Keratinocyte (primary cell): ENCODE data around the gene PPP1R12A. TPM values are rescaled to one million over a fixed set of nuclear protein-coding genes. Genes with fewer than 3 reads are reported as not detected.
A peak's percentile ranks its signal among the peaks of the same experiment; 100 is the strongest.

ENCODE experiments used
- DNase-seq: peaks from one replicate; pipeline ENCODE4 v3.0.0-alpha.2; 2011; ENCODE audit warnings: low read depth, missing footprints, low spot score
- FAIRE-seq: peaks from 2 replicates; lab custom pipeline; 2011; peaks lifted over from hg19 to GRCh38; lab: Jason Lieb, UNC
- H2AFZ ChIP-seq: 2 replicates; pipeline ENCODE4 v1.6.0; 2012; ENCODE audit warnings: low read length, control low read depth, inconsistent platforms; ENCODE audit not compliant: control insufficient read depth
- H3K27ac ChIP-seq: 2 replicates; pipeline ENCODE4 v1.5.1; 2011; ENCODE audit warnings: low read length; ENCODE audit not compliant: control insufficient read depth, insufficient read depth
- H3K27me3 ChIP-seq: 3 replicates; pipeline ENCODE4 v1.6.0; 2011; ENCODE audit warnings: low read length; ENCODE audit not compliant: control insufficient read depth, insufficient read depth; ENCODE audit errors: extremely low read depth
- H3K36me3 ChIP-seq, 2 experiments: 2 replicates in 1 of 2; 3 replicates in 1 of 2; pipeline ENCODE4 v1.5.1; 2011; ENCODE audit warnings: low read length in 2 of 2, mild to moderate bottlenecking in 1 of 2; ENCODE audit not compliant: control insufficient read depth in 2 of 2, insufficient read depth in 2 of 2; ENCODE audit errors: extremely low read depth in 1 of 2
- H3K4me1 ChIP-seq: 3 replicates; pipeline ENCODE4 v1.5.1; 2011; ENCODE audit warnings: low read length; ENCODE audit not compliant: control insufficient read depth, insufficient read depth; ENCODE audit errors: extremely low read depth
- H3K4me2 ChIP-seq: 3 replicates; pipeline ENCODE4 v1.6.0; 2011; ENCODE audit warnings: low read depth, low read length; ENCODE audit not compliant: control insufficient read depth, insufficient read depth; ENCODE audit errors: extremely low read depth
- H3K4me3 ChIP-seq, 3 experiments: fragments of 200-600 bp in 1 of 3; sonication (generic) in 1 of 3; 2 replicates in 2 of 3; 3 replicates in 1 of 3; pipeline ENCODE4 v1.5.1; 2011 to 2016; ENCODE audit warnings: low read length in 3 of 3, mild to moderate bottlenecking in 3 of 3, control low read depth in 2 of 3, inconsistent platforms in 1 of 3, low read depth in 1 of 3, mixed read lengths in 1 of 3, mixed run types in 1 of 3, moderate library complexity in 1 of 3; ENCODE audit not compliant: control insufficient read depth in 2 of 3, insufficient read depth in 2 of 3; ENCODE audit errors: extremely low read depth in 1 of 3
- H3K79me2 ChIP-seq: 2 replicates; pipeline ENCODE4 v1.6.0; 2012; ENCODE audit warnings: low read length; ENCODE audit not compliant: control insufficient read depth, insufficient read depth
- H3K9ac ChIP-seq: 3 replicates; pipeline ENCODE4 v1.6.0; 2011; ENCODE audit warnings: low read length; ENCODE audit not compliant: control insufficient read depth, insufficient read depth; ENCODE audit errors: extremely low read depth
- H3K9me1 ChIP-seq: 3 replicates; pipeline ENCODE4 v1.6.0; 2011; ENCODE audit warnings: low read length; ENCODE audit not compliant: control insufficient read depth, insufficient read depth; ENCODE audit errors: extremely low read depth
- H3K9me3 ChIP-seq: 2 replicates; pipeline ENCODE4 v1.5.1; 2012; ENCODE audit warnings: low read depth, low read length; ENCODE audit not compliant: control insufficient read depth
- H4K20me1 ChIP-seq: 3 replicates; pipeline ENCODE4 v1.6.0; 2011; ENCODE audit warnings: low read length; ENCODE audit not compliant: control insufficient read depth, insufficient read depth; ENCODE audit errors: extremely low read depth
- EZH2 ChIP-seq: IDR thresholded peaks from one replicate; pipeline ENCODE4 v1.6.1; 2012; ENCODE audit warnings: inconsistent platforms, mild to moderate bottlenecking, low read length, moderate library complexity
- dilution Hi-C: fragments of 300-500 bp; cut with MboI; formaldehyde crosslinking; loops from one replicate; pipeline ENCODE4 v1.7.0; 2020; ENCODE audit warnings: low sequenced_read_pairs; ENCODE audit not compliant: extremely low pct_ligation_motif_present
- polyA plus RNA-seq, 5 experiments: library from polyadenylated mRNA; depleted of rRNA in 3 of 5; stranded (reverse) in 3 of 5; stranded (forward) in 1 of 5; unstranded in 1 of 5; fragments of >200 nt; gene quantifications; 1 replicate in 1 of 5; 2 replicates in 3 of 5; 3 replicates in 1 of 5; pipeline versions ENCODE4 v1.2.1 to v1.2.3, GENCODE V29; 2011 to 2012; ENCODE audit warnings: missing spikeins in 2 of 5, low read depth in 1 of 5, low replicate concordance in 1 of 5
- TF ChIP-seq, protein P1 (sequence below), 3 experiments: IDR thresholded peaks in 1 of 3; conservative IDR thresholded peaks in 1 of 3; optimal IDR thresholded peaks in 1 of 3; 2 replicates in 2 of 3; 3 replicates in 1 of 3; pipeline versions ENCODE3 to v1.5.1; 2011; ENCODE audit warnings: low read length in 3 of 3, mild to moderate bottlenecking in 3 of 3, moderate library complexity in 2 of 3, control low read depth in 1 of 3, inconsistent platforms in 1 of 3; ENCODE audit not compliant: insufficient read depth in 2 of 3; ENCODE audit errors: extremely low read depth in 1 of 3

PPP1R12A gene
- polyA plus RNA-seq, 1 donor (not counting 4 experiments of a cell fraction or from before 2014, with no cell fraction given): 45.2 TPM

DNA sequence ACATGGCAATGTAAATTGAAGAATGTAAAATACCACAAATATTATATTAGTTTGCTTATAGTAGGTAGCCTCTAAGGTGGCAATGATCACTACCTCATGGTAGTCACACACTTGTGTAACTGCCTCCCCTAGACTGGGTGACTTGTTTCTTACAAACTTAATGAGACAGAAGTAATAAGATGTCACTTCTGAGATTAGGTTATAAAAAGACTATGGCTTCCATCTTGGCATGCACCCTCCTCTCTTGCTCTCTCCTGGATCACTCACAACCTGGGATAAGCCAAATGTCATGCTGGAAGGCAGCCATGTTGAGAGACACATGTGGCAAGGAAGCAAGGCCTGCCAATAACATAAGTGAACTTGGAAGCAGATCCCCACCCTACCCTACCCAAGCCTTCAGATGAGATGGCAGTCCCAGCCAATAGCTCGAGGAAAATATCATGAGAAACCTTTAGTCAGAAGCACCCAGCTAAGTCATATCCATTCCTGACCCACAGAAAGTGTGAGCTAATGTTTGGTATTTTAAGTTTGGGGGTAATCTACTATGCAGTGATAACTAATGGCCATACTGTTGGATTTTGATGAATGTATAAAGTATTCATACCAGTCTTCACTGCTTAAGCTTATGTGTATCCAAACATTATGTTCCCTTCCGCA, 43.3 kb downstream of the PPP1R12A start:
- Histone ChIP-seq H3K36me3 (no peaks in the 10 kb centered on the region), H3K9me1 (no peaks in the 10 kb centered on the region), H2AFZ (no peak overlapping the region), H3K4me2 (no peak overlapping the region), H3K79me2 (peaks cover 90% of the 10 kb centered on the region), H3K27me3 (no peaks in the 10 kb centered on the region), H3K4me1 (peaks cover 2% of the 10 kb centered on the region), H4K20me1 (peaks cover 2% of the 10 kb centered on the region), H3K27ac (no peak overlapping the region), H3K4me3 (no peak overlapping the region), H3K9me3 (no peaks in the 10 kb centered on the region), H3K9ac (no peak overlapping the region)
- no peak for DNase-seq
- no peak for TF ChIP-seq EZH2
- TF ChIP-seq, protein P1, sequence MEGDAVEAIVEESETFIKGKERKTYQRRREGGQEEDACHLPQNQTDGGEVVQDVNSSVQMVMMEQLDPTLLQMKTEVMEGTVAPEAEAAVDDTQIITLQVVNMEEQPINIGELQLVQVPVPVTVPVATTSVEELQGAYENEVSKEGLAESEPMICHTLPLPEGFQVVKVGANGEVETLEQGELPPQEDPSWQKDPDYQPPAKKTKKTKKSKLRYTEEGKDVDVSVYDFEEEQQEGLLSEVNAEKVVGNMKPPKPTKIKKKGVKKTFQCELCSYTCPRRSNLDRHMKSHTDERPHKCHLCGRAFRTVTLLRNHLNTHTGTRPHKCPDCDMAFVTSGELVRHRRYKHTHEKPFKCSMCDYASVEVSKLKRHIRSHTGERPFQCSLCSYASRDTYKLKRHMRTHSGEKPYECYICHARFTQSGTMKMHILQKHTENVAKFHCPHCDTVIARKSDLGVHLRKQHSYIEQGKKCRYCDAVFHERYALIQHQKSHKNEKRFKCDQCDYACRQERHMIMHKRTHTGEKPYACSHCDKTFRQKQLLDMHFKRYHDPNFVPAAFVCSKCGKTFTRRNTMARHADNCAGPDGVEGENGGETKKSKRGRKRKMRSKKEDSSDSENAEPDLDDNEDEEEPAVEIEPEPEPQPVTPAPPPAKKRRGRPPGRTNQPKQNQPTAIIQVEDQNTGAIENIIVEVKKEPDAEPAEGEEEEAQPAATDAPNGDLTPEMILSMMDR (optimal IDR thresholded peaks at IDR 0.05 in 1 of 3, IDR thresholded peaks at IDR 0.05 in 1 of 3, conservative IDR thresholded peaks at IDR 0.05 in 1 of 3; ENCODE audit: extremely low read depth in 1 of 3, insufficient read depth in 2 of 3, low read length in 3 of 3): no peak
- FAIRE-seq: no peak
- dilution Hi-C loops: no loop called here

DNA sequence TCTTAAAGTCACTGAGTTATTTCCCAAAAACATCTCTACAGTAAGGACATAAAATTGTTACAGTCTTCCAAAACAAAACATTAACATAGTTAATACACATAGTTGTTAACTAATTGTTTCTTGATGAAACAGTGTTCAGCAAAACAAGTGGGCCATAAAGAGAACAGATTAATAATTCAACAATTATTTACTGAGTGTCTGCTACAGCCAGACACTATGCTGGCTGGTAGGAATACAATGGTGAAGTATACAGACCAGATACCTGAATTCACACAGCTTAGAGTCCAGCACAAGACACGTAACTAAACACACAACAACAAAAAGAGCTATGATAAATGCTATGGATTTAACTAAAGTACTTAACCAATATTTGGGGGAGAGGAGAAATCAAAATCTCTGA, 47.0 kb downstream of the PPP1R12A start:
- Histone ChIP-seq H3K4me2 (no peak overlapping the region), H3K9me1 (no peaks in the 10 kb centered on the region), H4K20me1 (peaks cover 2% of the 10 kb centered on the region), H3K9ac (no peak overlapping the region), H2AFZ (no peak overlapping the region), H3K27me3 (no peaks in the 10 kb centered on the region), H3K36me3 (no peaks in the 10 kb centered on the region), H3K4me1 (peaks cover 10% of the 10 kb centered on the region), H3K79me2 (peaks cover 85% of the 10 kb centered on the region), H3K4me3 (no peak overlapping the region), H3K27ac (no peak overlapping the region), H3K9me3 (no peaks in the 10 kb centered on the region)
- dilution Hi-C loops: no loop called here
- DNase-seq (no peak), FAIRE-seq (peak; percentile 41)
- TF ChIP-seq, protein P1 (optimal IDR thresholded peaks at IDR 0.05 in 1 of 3, IDR thresholded peaks at IDR 0.05 in 1 of 3, conservative IDR thresholded peaks at IDR 0.05 in 1 of 3; ENCODE audit: extremely low read depth in 1 of 3, insufficient read depth in 2 of 3, low read length in 3 of 3): no peak
- TF ChIP-seq EZH2: no peak
